GM23338 (cell line): Measurements from ENCODE around the gene PPP2R2B. TPM values are rescaled to one million over a fixed set of nuclear protein-coding genes. Genes with fewer than 3 reads are reported as not detected.

ENCODE experiments used
- ATAC-seq: fragments of 200-7000 bp; cut with Tn5 transposase; 3 replicates; pipeline ENCODE4 v1.9.1; 2020
- DNase-seq: peaks from one replicate; pipeline ENCODE4 v3.0.0-alpha.2; 2015; ENCODE audit warnings: low spot score
- H2AFZ ChIP-seq: fragments of 200-600 bp; sonication (generic); 2 replicates; pipeline ENCODE4 v1.8.0; 2016; ENCODE audit warnings: antibody characterized with exemption, mild to moderate bottlenecking, moderate library complexity
- H3F3A ChIP-seq: fragments of 200-600 bp; sonication (generic); replicated peaks from 2 replicates; pipeline ENCODE4 v1.8.0; 2017; ENCODE audit warnings: antibody characterized with exemption, mixed run types, low read depth
- H3K27ac ChIP-seq: fragments of 200-600 bp; sonication (generic); 2 replicates; pipeline ENCODE4 v1.6.1; 2016; ENCODE audit warnings: low read depth
- H3K27me3 ChIP-seq: fragments of 200-600 bp; sonication (generic); 2 replicates; pipeline ENCODE4 v1.8.0; 2016; ENCODE audit warnings: mild to moderate bottlenecking, mixed run types, moderate library complexity; ENCODE audit not compliant: insufficient read depth
- H3K36me3 ChIP-seq: fragments of 200-600 bp; sonication (generic); 2 replicates; pipeline ENCODE4 v1.8.0; 2016; ENCODE audit warnings: mild to moderate bottlenecking; ENCODE audit not compliant: insufficient read depth
- H3K4me1 ChIP-seq: fragments of 200-600 bp; sonication (generic); 2 replicates; pipeline ENCODE4 v1.8.0; 2016; ENCODE audit warnings: mild to moderate bottlenecking, moderate library complexity; ENCODE audit not compliant: insufficient read depth
- H3K4me2 ChIP-seq: fragments of 200-600 bp; sonication (generic); 2 replicates; pipeline ENCODE4 v1.7.1; 2017; ENCODE audit warnings: mixed run types
- H3K4me3 ChIP-seq: fragments of 200-600 bp; sonication (generic); 2 replicates; pipeline ENCODE4 v1.6.1; 2016; ENCODE audit warnings: mixed run types
- H3K79me2 ChIP-seq: fragments of 200-600 bp; sonication (generic); replicated peaks from 2 replicates; pipeline ENCODE4 v1.8.0; 2017; ENCODE audit warnings: mild to moderate bottlenecking; ENCODE audit not compliant: insufficient read depth
- H3K9me2 ChIP-seq: fragments of 200-600 bp; sonication (generic); 2 replicates; pipeline ENCODE4 v1.8.0; 2017; ENCODE audit not compliant: insufficient read depth
- H4K20me1 ChIP-seq: fragments of 200-600 bp; sonication (generic); replicated peaks from 2 replicates; pipeline ENCODE4 v1.8.0; 2017; ENCODE audit warnings: mild to moderate bottlenecking; ENCODE audit not compliant: insufficient read depth
- H3K27ac Mint-ChIP-seq: 2 replicates; pipeline ENCODE4 v1.8.0; 2020; ENCODE audit warnings: inconsistent platforms, mild to moderate bottlenecking, moderate library complexity, mixed read lengths
- H3K27me3 Mint-ChIP-seq: 3 replicates; pipeline ENCODE4 v1.8.0; 2022; ENCODE audit warnings: low read depth, mild to moderate bottlenecking, moderate library complexity, mixed read lengths, inconsistent platforms; ENCODE audit not compliant: insufficient read depth, poor library complexity
- H3K36me3 Mint-ChIP-seq: 3 replicates; pipeline ENCODE4 v1.8.0; 2021; ENCODE audit warnings: low read depth, mild to moderate bottlenecking, inconsistent platforms, moderate library complexity, mixed read lengths
- H3K4me1 Mint-ChIP-seq: 3 replicates; pipeline ENCODE4 v1.8.0; 2020; ENCODE audit warnings: mild to moderate bottlenecking, inconsistent platforms, mixed read lengths
- H3K4me3 Mint-ChIP-seq: 3 replicates; pipeline ENCODE4 v1.8.0; 2021; ENCODE audit warnings: moderate library complexity, mild to moderate bottlenecking, inconsistent platforms, mixed read lengths
- H3K9me3 Mint-ChIP-seq: 3 replicates; pipeline ENCODE4 v1.8.0; 2020; ENCODE audit warnings: moderate library complexity, mild to moderate bottlenecking, inconsistent platforms, mixed read lengths
- CREB1 ChIP-seq: fragments of 250-450 bp; sonication (Bioruptor Pico); IDR thresholded peaks from 2 replicates; pipeline ENCODE4 v1.5.0; 2020; ENCODE audit warnings: low read depth, mild to moderate bottlenecking, moderate library complexity
- CTCF ChIP-seq, 2 experiments: fragments of 200-600 bp in 1 of 2; sonication (generic) in 1 of 2; conservative IDR thresholded peaks; 2 replicates each; pipeline versions ENCODE4 v1.5.1 to v1.6.1; 2016 to 2017; ENCODE audit warnings: antibody characterized with exemption in 2 of 2, low read depth in 2 of 2, mild to moderate bottlenecking in 2 of 2, moderate library complexity in 1 of 2
- EZH2 ChIP-seq: fragments of 200-600 bp; sonication (generic); IDR thresholded peaks from one replicate; pipeline ENCODE4 v1.8.0; 2017; ENCODE audit warnings: antibody characterized with exemption, mild to moderate bottlenecking, low read depth; ENCODE audit not compliant: unreplicated experiment
- EZH2phosphoT487 ChIP-seq: fragments of 200-600 bp; sonication (generic); IDR thresholded peaks from one replicate; pipeline ENCODE4 v1.8.1; 2018; ENCODE audit warnings: antibody characterized with exemption; ENCODE audit not compliant: unreplicated experiment
- JUNB ChIP-seq: IDR thresholded peaks from one replicate; pipeline ENCODE4 v1.6.1; 2016; ENCODE audit warnings: antibody characterized with exemption; ENCODE audit not compliant: unreplicated experiment
- NANOG ChIP-seq: IDR thresholded peaks from 2 replicates; pipeline ENCODE4 v1.6.1; 2016; ENCODE audit warnings: antibody characterized with exemption, borderline replicate concordance
- POLR2AphosphoS5 ChIP-seq: IDR thresholded peaks from 2 replicates; pipeline ENCODE4 v1.6.1; 2016; ENCODE audit warnings: antibody characterized with exemption, low read depth
- REST ChIP-seq: IDR thresholded peaks from one replicate; pipeline ENCODE4 v1.6.1; 2018; ENCODE audit warnings: antibody characterized with exemption; ENCODE audit not compliant: unreplicated experiment
- STAT1 ChIP-seq: IDR thresholded peaks from one replicate; pipeline ENCODE4 v1.6.1; 2016; ENCODE audit warnings: antibody characterized with exemption; ENCODE audit not compliant: unreplicated experiment
- ZNF114 ChIP-seq: fragments of 250-450 bp; sonication (Bioruptor Pico); IDR thresholded peaks from 2 replicates; pipeline ENCODE4 v1.5.0; 2020; ENCODE audit warnings: mild to moderate bottlenecking, moderate library complexity
- ZNF331 ChIP-seq: fragments of 250-450 bp; sonication (Bioruptor Pico); IDR thresholded peaks from 2 replicates; pipeline ENCODE4 v1.5.0; 2020; ENCODE audit warnings: low read depth, mild to moderate bottlenecking, moderate library complexity
- polyA plus RNA-seq: library from polyadenylated mRNA; unstranded; fragments of >200 nt; fragmentation: Nextera tagmentation; extraction: Ambion mirVana; gene quantifications from 2 replicates; pipeline ENCODE4 v1.2.1, GENCODE V29; 2016
- total RNA-seq: library from RNA; depleted of rRNA; stranded (reverse); fragments of >200 nt; shearing (Covaris generic); gene quantifications from 2 replicates; pipeline ENCODE4 v1.2.3, GENCODE V29; 2014
- TF ChIP-seq, protein P1 (sequence below): fragments of 250-450 bp; sonication (Bioruptor Pico); IDR thresholded peaks from 2 replicates; pipeline ENCODE4 v1.5.0; 2020; ENCODE audit warnings: mild to moderate bottlenecking, moderate library complexity

The PPP2R2B gene
- total and polyA plus RNA-seq, 2 experiments from 2014 or later = 21.3 to 33.9 TPM

- DNase-seq (no peak), ATAC-seq (no peak)
- no peak overlapping the region for H3K4me2 ChIP-seq
- no peak overlapping the region for H3K27ac Mint-ChIP-seq
- no peak overlapping the region for H3K4me3 Mint-ChIP-seq
- TF ChIP-seq JUNB (no peak), NANOG (no peak), CREB1 (CRISPR knock-in tag) (no peak), CTCF (conservative IDR thresholded peaks at IDR 0.05; ENCODE audit: low read depth in 2 of 2) (no peak), REST (no peak), POLR2AphosphoS5 (no peak), ZNF114 (CRISPR knock-in tag) (no peak), EZH2phosphoT487 (no peak), STAT1 (no peak), ZNF331 (CRISPR knock-in tag) (no peak), EZH2 (no peak)
- TF ChIP-seq, protein P1, sequence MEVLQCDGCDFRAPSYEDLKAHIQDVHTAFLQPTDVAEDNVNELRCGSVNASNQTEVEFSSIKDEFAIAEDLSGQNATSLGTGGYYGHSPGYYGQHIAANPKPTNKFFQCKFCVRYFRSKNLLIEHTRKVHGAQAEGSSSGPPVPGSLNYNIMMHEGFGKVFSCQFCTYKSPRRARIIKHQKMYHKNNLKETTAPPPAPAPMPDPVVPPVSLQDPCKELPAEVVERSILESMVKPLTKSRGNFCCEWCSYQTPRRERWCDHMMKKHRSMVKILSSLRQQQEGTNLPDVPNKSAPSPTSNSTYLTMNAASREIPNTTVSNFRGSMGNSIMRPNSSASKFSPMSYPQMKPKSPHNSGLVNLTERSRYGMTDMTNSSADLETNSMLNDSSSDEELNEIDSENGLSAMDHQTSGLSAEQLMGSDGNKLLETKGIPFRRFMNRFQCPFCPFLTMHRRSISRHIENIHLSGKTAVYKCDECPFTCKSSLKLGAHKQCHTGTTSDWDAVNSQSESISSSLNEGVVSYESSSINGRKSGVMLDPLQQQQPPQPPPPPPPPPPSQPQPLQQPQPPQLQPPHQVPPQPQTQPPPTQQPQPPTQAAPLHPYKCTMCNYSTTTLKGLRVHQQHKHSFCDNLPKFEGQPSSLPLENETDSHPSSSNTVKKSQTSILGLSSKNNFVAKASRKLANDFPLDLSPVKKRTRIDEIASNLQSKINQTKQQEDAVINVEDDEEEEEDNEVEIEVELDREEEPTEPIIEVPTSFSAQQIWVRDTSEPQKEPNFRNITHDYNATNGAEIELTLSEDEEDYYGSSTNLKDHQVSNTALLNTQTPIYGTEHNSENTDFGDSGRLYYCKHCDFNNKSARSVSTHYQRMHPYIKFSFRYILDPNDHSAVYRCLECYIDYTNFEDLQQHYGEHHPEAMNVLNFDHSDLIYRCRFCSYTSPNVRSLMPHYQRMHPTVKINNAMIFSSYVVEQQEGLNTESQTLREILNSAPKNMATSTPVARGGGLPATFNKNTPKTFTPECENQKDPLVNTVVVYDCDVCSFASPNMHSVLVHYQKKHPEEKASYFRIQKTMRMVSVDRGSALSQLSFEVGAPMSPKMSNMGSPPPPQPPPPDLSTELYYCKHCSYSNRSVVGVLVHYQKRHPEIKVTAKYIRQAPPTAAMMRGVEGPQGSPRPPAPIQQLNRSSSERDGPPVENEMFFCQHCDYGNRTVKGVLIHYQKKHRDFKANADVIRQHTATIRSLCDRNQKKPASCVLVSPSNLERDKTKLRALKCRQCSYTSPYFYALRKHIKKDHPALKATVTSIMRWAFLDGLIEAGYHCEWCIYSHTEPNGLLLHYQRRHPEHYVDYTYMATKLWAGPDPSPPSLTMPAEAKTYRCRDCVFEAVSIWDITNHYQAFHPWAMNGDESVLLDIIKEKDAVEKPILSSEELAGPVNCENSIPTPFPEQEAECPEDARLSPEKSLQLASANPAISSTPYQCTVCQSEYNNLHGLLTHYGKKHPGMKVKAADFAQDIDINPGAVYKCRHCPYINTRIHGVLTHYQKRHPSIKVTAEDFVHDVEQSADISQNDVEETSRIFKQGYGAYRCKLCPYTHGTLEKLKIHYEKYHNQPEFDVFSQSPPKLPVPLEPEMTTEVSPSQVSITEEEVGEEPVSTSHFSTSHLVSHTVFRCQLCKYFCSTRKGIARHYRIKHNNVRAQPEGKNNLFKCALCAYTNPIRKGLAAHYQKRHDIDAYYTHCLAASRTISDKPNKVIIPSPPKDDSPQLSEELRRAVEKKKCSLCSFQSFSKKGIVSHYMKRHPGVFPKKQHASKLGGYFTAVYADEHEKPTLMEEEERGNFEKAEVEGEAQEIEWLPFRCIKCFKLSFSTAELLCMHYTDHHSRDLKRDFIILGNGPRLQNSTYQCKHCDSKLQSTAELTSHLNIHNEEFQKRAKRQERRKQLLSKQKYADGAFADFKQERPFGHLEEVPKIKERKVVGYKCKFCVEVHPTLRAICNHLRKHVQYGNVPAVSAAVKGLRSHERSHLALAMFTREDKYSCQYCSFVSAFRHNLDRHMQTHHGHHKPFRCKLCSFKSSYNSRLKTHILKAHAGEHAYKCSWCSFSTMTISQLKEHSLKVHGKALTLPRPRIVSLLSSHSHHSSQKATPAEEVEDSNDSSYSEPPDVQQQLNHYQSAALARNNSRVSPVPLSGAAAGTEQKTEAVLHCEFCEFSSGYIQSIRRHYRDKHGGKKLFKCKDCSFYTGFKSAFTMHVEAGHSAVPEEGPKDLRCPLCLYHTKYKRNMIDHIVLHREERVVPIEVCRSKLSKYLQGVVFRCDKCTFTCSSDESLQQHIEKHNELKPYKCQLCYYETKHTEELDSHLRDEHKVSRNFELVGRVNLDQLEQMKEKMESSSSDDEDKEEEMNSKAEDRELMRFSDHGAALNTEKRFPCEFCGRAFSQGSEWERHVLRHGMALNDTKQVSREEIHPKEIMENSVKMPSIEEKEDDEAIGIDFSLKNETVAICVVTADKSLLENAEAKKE = no peak
- H3K9me2 ChIP-seq = no peaks in the 10 kb centered on the region
- peaks cover 4% of the 10 kb centered on the region; the same call in 1 of the 2 replicates for H3K36me3 ChIP-seq
- peaks cover 18% of the 10 kb centered on the region for H3K9me3 Mint-ChIP-seq
- no peaks in the 10 kb centered on the region for H4K20me1 ChIP-seq
- peaks cover 4% of the 10 kb centered on the region for H3K27me3 Mint-ChIP-seq
- H3K4me1 ChIP-seq = no peaks in the 10 kb centered on the region
- no peaks in the 10 kb centered on the region for H3K27me3 ChIP-seq
- H3K27ac ChIP-seq = no peak overlapping the region
- no peaks in the 10 kb centered on the region for H3F3A ChIP-seq
- no peaks in the 10 kb centered on the region for H3K4me1 Mint-ChIP-seq
- H3K36me3 Mint-ChIP-seq = peaks cover 11% of the 10 kb centered on the region
- H3K79me2 ChIP-seq = no peaks in the 10 kb centered on the region
- no peak overlapping the region for H3K4me3 ChIP-seq
- H2AFZ ChIP-seq = no peak overlapping the region
Measured at GRCh38 chr5:146580237-146580636, 298.3 kb downstream of the PPP2R2B start.
